ENCODE measurements around the gene MTREX.

- no peak for TF ChIP-seq CTCF (IDR thresholded peaks at IDR 0.05)
- TF ChIP-seq POLR2A (IDR thresholded peaks at IDR 0.05), result no peak
- no peak for TF ChIP-seq POLR2AphosphoS5 (IDR thresholded peaks at IDR 0.05)
Measured at GRCh38 chr5:55338092-55338613, 30.4 kb downstream of the MTREX start.
